GM12878 (cell line): ENCODE data around the gene IDS. TPM values are rescaled to one million over a fixed set of nuclear protein-coding genes. Genes with fewer than 3 reads are reported as not detected.
"Not testable (repeated sequence)": the region's sequence is repeated elsewhere in the genome, so short reads cannot be mapped to it uniquely, and the experiment has no call there.

ENCODE experiments used
- ATAC-seq: fragments of 200-7000 bp; cut with Tn5 transposase; 3 replicates; pipeline ENCODE4 v1.9.1; 2020; ENCODE audit warnings: mild to moderate bottlenecking, moderate library complexity
- BruUV-seq: library from RNA; stranded (reverse); fragments of 400-500 nt; replicated peaks from 2 replicates; lab custom pipeline; 2021; lab: Mats Ljungman, UMichigan
- CTCF ChIA-PET: fragments of 300-600 bp; sonication (Branson Sonifier 250); formaldehyde crosslinking; extraction: SDS; loops from one replicate; lab custom pipeline; 2021; ENCODE audit warnings: inconsistent platforms; lab: Yijun Ruan, JAX
- POLR2A ChIA-PET: fragments of 350-600 bp; formaldehyde crosslinking; extraction: SDS; loops from one replicate; lab custom pipeline; 2021; ENCODE audit warnings: inconsistent platforms; lab: Charles Lee
- RAD21 ChIA-PET: fragments of 300-600 bp; sonication (Branson Sonifier 250); formaldehyde crosslinking; loops from one replicate; lab custom pipeline; 2023; ENCODE audit warnings: antibody characterized with exemption; ENCODE audit not compliant: unreplicated experiment; lab: Charles Lee
- SMC1A ChIA-PET: fragments of 300-600 bp; sonication (Branson Sonifier 250); formaldehyde crosslinking; loops from one replicate; lab custom pipeline; 2023; ENCODE audit not compliant: unreplicated experiment, uncharacterized antibody; lab: Charles Lee
- DNase-seq: peaks from one replicate; pipeline ENCODE4 v3.0.0-alpha.2; 2011; ENCODE audit warnings: low read depth, low spot score
- FAIRE-seq: peaks from 3 replicates; lab custom pipeline; 2011; peaks lifted over from hg19 to GRCh38; lab: Jason Lieb, UNC
- H2AFZ ChIP-seq: 2 replicates; pipeline ENCODE4 v1.6.0; 2011; ENCODE audit warnings: low read depth, low read length, control low read depth; ENCODE audit not compliant: control insufficient read depth
- H3K27ac ChIP-seq: 2 replicates; pipeline ENCODE4 v1.5.1; 2011; ENCODE audit warnings: control low read depth; ENCODE audit not compliant: control insufficient read depth, insufficient read depth
- H3K27me3 ChIP-seq, 2 experiments: replicated peaks in 1 of 2; 2 replicates each; pipeline versions ENCODE4 v1.6.0 to v1.6.1; 2011; ENCODE audit warnings: low read length in 1 of 2; ENCODE audit not compliant: control insufficient read depth in 2 of 2, insufficient read depth in 2 of 2
- H3K36me3 ChIP-seq, 2 experiments: 2 replicates each; pipeline ENCODE4 v1.5.1; 2011; ENCODE audit warnings: low read length in 1 of 2; ENCODE audit not compliant: control insufficient read depth in 2 of 2, insufficient read depth in 2 of 2
- H3K4me1 ChIP-seq: 2 replicates; pipeline ENCODE4 v1.6.1; 2011; ENCODE audit warnings: mild to moderate bottlenecking, low read length, moderate library complexity, mixed read lengths; ENCODE audit not compliant: control insufficient read depth, insufficient read depth
- H3K4me2 ChIP-seq: 2 replicates; pipeline ENCODE4 v1.6.0; 2011; ENCODE audit warnings: control low read depth; ENCODE audit not compliant: control insufficient read depth, insufficient read depth
- H3K4me3 ChIP-seq: fragments of 200-600 bp; sonication (generic); 2 replicates; pipeline ENCODE4 v1.5.1; 2016
- H3K79me2 ChIP-seq: 2 replicates; pipeline ENCODE4 v1.6.0; 2011; ENCODE audit warnings: low read length; ENCODE audit not compliant: control insufficient read depth, insufficient read depth
- H3K9ac ChIP-seq: 2 replicates; pipeline ENCODE4 v1.8.0; 2011; ENCODE audit warnings: low read length, control low read depth, mixed read lengths; ENCODE audit not compliant: control insufficient read depth, insufficient read depth
- H3K9me3 ChIP-seq: replicated peaks from 3 replicates; pipeline ENCODE4 v1.5.1; 2011; ENCODE audit warnings: mild to moderate bottlenecking, low read length; ENCODE audit not compliant: control insufficient read depth, insufficient read depth
- H4K20me1 ChIP-seq: 2 replicates; pipeline ENCODE4 v1.6.0; 2011; ENCODE audit not compliant: control insufficient read depth, insufficient read depth
- SRF ChIP-seq, 2 experiments: IDR thresholded peaks; 2 replicates each; pipeline ENCODE4 v1.6.1; 2011; ENCODE audit warnings: low read depth in 2 of 2, low read length in 2 of 2, mild to moderate bottlenecking in 1 of 2, moderate library complexity in 1 of 2
- WGBS: methylation state at CpG from one replicate; pipeline ENCODE4 v1.1.6; 2016; ENCODE audit warnings: low lambda C conversion rate; ENCODE audit not compliant: insufficient replicate concordance, insufficient coverage; ENCODE audit errors: missing lambda C conversion rate; 5-methylcytosine and 5-hydroxymethylcytosine counted together
- in situ Hi-C: fragments of 300-500 bp; cut with MboI; formaldehyde crosslinking; loops from 9 replicates; pipeline ENCODE4 v1.14.3; 2018; ENCODE audit warnings: mixed read lengths
- intact Hi-C: fragments of 100-400 bp; cut with micrococcal nuclease; formaldehyde crosslinking; loops from one replicate; pipeline ENCODE4 v1.14.2; 2022; ENCODE audit not compliant: unreplicated experiment
- polyA plus RNA-seq, 11 experiments: library from polyadenylated mRNA; depleted of rRNA in 4 of 11; unstranded in 6 of 11; stranded (reverse) in 5 of 11; fragments of >200 nt; fragmentation: Nextera tagmentation in 4 of 11; fragmentation: Illumina TruSeq in 1 of 11; extraction: Ambion mirVana in 4 of 11; extraction: Trizol in 1 of 11; gene quantifications; 1 replicate in 1 of 11; 2 replicates in 10 of 11; pipeline versions ENCODE4 v1.2.1 to v1.2.3, GENCODE V29; 2011 to 2016; ENCODE audit warnings: inconsistent platforms in 2 of 11, missing spikeins in 2 of 11, low read depth in 1 of 11
- total RNA-seq, 4 experiments: library from RNA; depleted of rRNA in 3 of 4; stranded (reverse); fragments of >200 nt in 3 of 4; fragmentation: Illumina TruSeq in 1 of 4; extraction: Trizol in 1 of 4; gene quantifications; 2 replicates each; pipeline versions ENCODE4 v1.2.1 to v1.2.3, GENCODE V29; 2013 to 2021
- TF ChIP-seq, protein P1 (sequence below): fragments of 450-650 bp; IDR thresholded peaks from 2 replicates; pipeline ENCODE4 v1.6.1; 2017; ENCODE audit warnings: low read depth, mild to moderate bottlenecking, moderate library complexity

The IDS gene
- total and polyA plus RNA-seq, 10 of the 15 experiments (the other 5 are each of a cell fraction or from before 2014, with no cell fraction given) = 6.1 to 79.1 (median 51.7) TPM

DNA sequence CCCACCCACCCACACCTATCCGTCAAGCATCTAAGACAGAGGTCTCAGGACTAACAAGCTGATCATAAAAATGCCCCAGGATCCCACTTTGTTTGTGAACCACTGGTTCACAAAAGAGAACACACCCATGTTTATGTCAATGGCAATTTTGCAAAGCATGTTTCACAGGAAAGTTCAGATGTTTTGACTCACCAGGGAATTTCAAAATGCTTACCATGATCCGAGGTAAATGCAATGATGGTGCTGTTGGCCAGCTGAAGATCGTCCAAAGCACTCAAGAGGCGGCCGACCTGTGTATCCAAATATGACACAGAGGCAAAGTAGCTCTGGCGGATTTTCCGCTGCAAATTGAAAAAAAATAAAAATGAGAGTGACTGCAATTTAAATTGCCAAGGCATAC, 15.0 kb downstream of the IDS start:
- in situ Hi-C loops = no loop called here
- TF ChIP-seq SRF (IDR thresholded peaks at IDR 0.05; ENCODE audit: low read depth in 2 of 2, low read length in 2 of 2) = no peak
- TF ChIP-seq, protein P1, sequence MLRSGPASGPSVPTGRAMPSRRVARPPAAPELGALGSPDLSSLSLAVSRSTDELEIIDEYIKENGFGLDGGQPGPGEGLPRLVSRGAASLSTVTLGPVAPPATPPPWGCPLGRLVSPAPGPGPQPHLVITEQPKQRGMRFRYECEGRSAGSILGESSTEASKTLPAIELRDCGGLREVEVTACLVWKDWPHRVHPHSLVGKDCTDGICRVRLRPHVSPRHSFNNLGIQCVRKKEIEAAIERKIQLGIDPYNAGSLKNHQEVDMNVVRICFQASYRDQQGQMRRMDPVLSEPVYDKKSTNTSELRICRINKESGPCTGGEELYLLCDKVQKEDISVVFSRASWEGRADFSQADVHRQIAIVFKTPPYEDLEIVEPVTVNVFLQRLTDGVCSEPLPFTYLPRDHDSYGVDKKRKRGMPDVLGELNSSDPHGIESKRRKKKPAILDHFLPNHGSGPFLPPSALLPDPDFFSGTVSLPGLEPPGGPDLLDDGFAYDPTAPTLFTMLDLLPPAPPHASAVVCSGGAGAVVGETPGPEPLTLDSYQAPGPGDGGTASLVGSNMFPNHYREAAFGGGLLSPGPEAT = no peak
- Histone ChIP-seq H3K36me3 (peaks cover 6 to 16% of the 10 kb centered on the region in 2 experiments; a peak in 3 of 4 replicates), H3K4me3 (no peak overlapping the region), H3K9ac (no peak overlapping the region), H3K9me3 (no peaks in the 10 kb centered on the region), H3K27me3 (no peaks in the 10 kb centered on the region), H3K4me1 (no peaks in the 10 kb centered on the region), H3K79me2 (no peaks in the 10 kb centered on the region), H2AFZ (no peak overlapping the region), H3K4me2 (no peak overlapping the region), H3K27ac (no peak overlapping the region), H4K20me1 (no peaks in the 10 kb centered on the region)
- no TSS peak for BruUV-seq
- DNase-seq (no peak), FAIRE-seq (no peak), ATAC-seq (no peak)
- ChIA-PET CTCF (no interaction called here), SMC1A (interaction anchor here (1.7 kb wide), 1 partner anchor 10 kb away, joined by 5 read pairs; no protein-coding TSS in a partner anchor), RAD21 (no interaction called here), POLR2A (no interaction called here)
- WGBS = 63% methylated on average over 7 of the region's 7 CpGs
- intact Hi-C loops = no loop called here

DNA sequence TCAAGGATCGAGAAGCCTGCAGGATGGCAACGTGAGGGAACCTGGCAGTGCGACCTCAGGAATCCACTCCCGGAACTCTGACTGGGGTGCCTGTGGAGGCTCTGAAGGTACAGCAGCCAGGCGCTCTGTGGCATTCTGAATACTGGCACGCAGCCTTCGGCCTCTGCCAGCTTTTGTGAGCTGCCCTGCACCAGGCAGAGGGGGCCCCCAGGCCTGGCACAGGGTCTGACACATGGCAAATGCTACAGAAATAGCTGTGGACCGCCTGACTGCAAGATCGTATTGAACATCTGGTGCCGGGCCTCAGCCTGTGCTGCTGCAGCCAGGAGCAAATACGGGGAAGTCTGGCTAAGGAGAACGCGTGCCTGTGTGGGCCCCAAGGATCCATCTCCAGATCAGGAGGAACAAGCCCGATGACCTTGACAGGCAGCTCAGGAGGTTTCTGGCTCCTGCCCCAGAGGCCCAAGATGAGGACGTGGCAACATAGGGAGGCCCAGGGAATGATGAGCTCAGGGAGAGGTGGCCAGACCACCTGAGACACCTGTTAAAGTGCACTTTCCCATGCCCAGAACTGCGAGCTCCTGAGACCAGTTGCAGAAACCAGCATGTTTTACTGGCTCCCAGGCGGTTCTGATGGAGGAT, 16.6 kb downstream of the IDS start:
- H3K9ac ChIP-seq, BruUV-seq, H3K9me3 ChIP-seq, POLR2A ChIA-PET, DNase-seq, ATAC-seq, H3K27ac ChIP-seq, H3K4me2 ChIP-seq, intact Hi-C loops, H3K4me1 ChIP-seq, CTCF ChIA-PET, H2AFZ ChIP-seq, H3K27me3 ChIP-seq, H3K79me2 ChIP-seq, in situ Hi-C loops, H3K4me3 ChIP-seq, H4K20me1 ChIP-seq, SMC1A ChIA-PET, RAD21 ChIA-PET, FAIRE-seq: not testable (repeated sequence)
- H3K36me3 ChIP-seq = peaks cover 4 to 16% of the 10 kb centered on the region in 2 experiments; a peak in 2 of 4 replicates
- WGBS = 59% methylated on average over 14 of the region's 17 CpGs

DNA sequence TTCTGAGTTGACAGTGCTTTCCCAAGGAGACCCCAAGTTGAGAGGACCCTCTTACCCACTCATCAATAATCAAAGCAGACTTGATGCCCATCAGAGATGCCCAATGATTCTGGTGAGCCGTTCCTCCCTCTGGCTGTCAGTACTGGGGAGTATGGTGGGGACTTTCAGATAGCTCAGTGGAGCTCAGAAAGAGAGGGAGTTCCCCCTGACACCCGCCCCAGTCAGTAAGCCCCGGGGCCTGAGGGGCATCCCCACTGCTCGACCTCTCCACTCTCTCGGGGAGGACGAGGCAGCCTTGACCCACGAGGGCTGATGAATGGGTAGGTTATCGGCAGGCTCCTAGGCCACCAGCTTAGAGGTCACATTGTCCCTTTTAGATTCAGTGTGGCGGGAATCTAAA, 17.1 kb downstream of the IDS start:
- H4K20me1 ChIP-seq, intact Hi-C loops, H3K4me2 ChIP-seq, H3K27me3 ChIP-seq, SMC1A ChIA-PET, H2AFZ ChIP-seq, BruUV-seq, H3K9ac ChIP-seq, H3K4me1 ChIP-seq, H3K4me3 ChIP-seq, CTCF ChIA-PET, DNase-seq, in situ Hi-C loops, H3K79me2 ChIP-seq, H3K27ac ChIP-seq, POLR2A ChIA-PET, H3K9me3 ChIP-seq, RAD21 ChIA-PET: not testable (repeated sequence)
- WGBS = 31% methylated on average over 2 of the region's 9 CpGs
- FAIRE-seq (peak; percentile 68), ATAC-seq (peak; percentile 45)
- peaks cover 2 to 18% of the 10 kb centered on the region in 2 experiments; a peak in 2 of 4 replicates for H3K36me3 ChIP-seq
